Measurements from ENCODE around the gene SCFD2. TPM values are rescaled to one million over a fixed set of nuclear protein-coding genes. Genes with fewer than 3 reads are reported as not detected.
"Not testable (repeated sequence)": the region's sequence is repeated elsewhere in the genome, so short reads cannot be mapped to it uniquely, and the experiment has no call there.

Gene SCFD2
- total and polyA plus RNA-seq, 9 donors: 9.4 to 14.8 (median 11.3) TPM

DNA sequence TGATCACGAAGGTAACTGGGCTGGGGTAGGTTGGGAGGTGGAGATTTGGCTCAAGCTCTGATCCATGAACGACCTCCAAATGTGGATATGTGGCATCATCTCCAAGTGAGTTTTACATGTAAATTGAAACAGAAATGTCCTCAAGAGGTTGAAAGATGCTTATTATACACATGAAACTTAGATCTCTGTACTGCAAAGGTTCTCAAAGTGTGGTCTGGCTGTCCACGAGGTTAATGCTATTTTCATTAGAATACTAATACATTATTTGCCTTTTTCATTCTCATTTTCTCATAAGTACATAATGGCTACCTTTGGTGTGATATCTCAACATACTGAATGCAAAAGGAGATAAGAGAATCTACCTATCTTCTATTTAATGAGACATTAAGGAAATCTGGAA lies 305.6 kb downstream of the SCFD2 start:
- Histone ChIP-seq H3K9me3 (replicated peaks; ENCODE audit: control insufficient read depth, low read depth, low read length) (no peaks in the 10 kb centered on the region), H3K36me3 (ENCODE audit: control insufficient read depth, insufficient read depth, low read length) (no peaks in the 10 kb centered on the region), H3K27ac (ENCODE audit: low read length) (no peak overlapping the region), H3K4me3 (ENCODE audit: low read length) (no peak overlapping the region), H3K27me3 (ENCODE audit: control insufficient read depth, insufficient read depth, low read length) (no peaks in the 10 kb centered on the region), H3K4me1 (ENCODE audit: control insufficient read depth, insufficient read depth, low read length) (no peaks in the 10 kb centered on the region)
- DNase-seq: no peak
- no CpG with 5 or more reads among the region's 3 CpGs for WGBS (ENCODE audit: insufficient coverage)

DNA sequence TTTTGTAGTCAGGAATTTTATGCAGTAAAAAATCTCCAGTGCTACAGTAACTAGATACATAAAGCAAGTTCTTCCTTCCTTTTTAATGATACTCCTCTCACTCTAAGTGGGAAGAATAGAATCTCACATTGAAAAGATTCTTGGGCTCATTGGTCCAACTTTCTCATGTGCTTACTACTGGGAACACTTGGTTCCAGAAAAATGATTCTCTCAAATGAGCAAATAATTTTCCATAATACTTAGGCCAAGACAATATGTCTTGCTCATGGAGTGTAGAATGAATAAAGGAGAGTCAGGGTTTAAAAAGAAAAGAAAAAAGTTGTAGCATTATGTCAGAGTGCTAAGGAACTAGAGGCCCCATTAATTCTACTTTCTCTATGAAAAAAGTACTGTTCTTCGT lies 306.0 kb downstream of the SCFD2 start:
- peak overlapping the region; percentile 40 for H3K27ac ChIP-seq (ENCODE audit: low read length)
- peaks cover 2% of the 10 kb centered on the region for H3K4me1 ChIP-seq (ENCODE audit: control insufficient read depth, insufficient read depth, low read length)
- no CpG with 5 or more reads among the region's 1 CpG for WGBS (ENCODE audit: insufficient coverage)

DNA sequence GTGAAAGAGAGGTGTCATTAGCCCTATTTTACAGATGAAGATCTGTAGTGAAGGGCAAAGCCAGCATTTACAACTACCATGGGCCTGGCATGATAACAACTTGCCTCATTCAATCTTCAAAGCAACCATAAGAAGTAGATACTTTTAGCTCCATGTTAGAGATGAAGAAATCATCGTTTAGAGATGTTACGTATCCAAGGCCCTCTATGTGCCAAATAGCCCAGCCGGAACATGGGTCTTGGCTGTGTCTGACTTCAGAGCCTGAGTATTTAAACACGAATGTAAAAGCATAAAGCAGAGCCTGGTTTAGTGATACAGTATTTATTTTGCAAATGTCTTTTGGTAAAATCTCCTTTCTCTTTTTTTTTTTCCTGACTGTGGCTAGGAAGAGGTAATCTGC lies 306.6 kb downstream of the SCFD2 start:
- H3K9me3 ChIP-seq (replicated peaks; ENCODE audit: control insufficient read depth, low read depth, low read length): no peaks in the 10 kb centered on the region
- no peak overlapping the region for H3K4me3 ChIP-seq (ENCODE audit: low read length)
- peaks cover 2% of the 10 kb centered on the region for H3K4me1 ChIP-seq (ENCODE audit: control insufficient read depth, insufficient read depth, low read length)
- DNase-seq: peak; percentile 73
- H3K27ac ChIP-seq (ENCODE audit: low read length): peak overlapping the region; percentile 1
- H3K36me3 ChIP-seq (ENCODE audit: control insufficient read depth, insufficient read depth, low read length): no peaks in the 10 kb centered on the region
- 28% methylated on average over 2 of the region's 4 CpGs for WGBS (ENCODE audit: insufficient coverage)
- H3K27me3 ChIP-seq (ENCODE audit: control insufficient read depth, insufficient read depth, low read length): no peaks in the 10 kb centered on the region

More for the DNA sequence above, 306.0 kb downstream of the SCFD2 start:
- Histone ChIP-seq H3K9me3 (replicated peaks; ENCODE audit: control insufficient read depth, low read depth, low read length) (no peaks in the 10 kb centered on the region), H3K27me3 (ENCODE audit: control insufficient read depth, insufficient read depth, low read length) (no peaks in the 10 kb centered on the region), H3K4me3 (ENCODE audit: low read length) (no peak overlapping the region), H3K36me3 (ENCODE audit: control insufficient read depth, insufficient read depth, low read length) (no peaks in the 10 kb centered on the region)
- DNase-seq: peak; percentile 85

DNA sequence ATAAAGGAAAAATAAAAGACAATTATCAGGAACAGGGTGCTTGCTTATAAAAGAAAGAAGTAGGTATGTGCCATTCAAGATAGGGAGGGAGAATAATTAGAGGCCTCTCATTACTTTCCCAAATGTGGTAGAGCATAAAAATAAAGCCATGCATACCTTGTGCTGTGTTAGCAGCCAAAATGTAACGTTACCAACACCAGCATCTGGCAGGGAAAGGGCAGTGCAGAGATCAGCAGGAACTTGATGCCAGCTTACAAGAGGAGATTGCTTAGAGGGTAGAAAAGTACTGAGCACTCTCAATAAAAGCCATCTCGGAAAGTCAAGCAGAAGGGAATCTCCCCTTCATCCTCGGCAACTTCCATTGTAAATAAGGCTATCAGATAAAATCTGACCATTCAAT lies 308.2 kb downstream of the SCFD2 start:
- Histone ChIP-seq H3K9me3 (replicated peaks; ENCODE audit: control insufficient read depth, low read depth, low read length) (no peaks in the 10 kb centered on the region), H3K27me3 (ENCODE audit: control insufficient read depth, insufficient read depth, low read length) (no peaks in the 10 kb centered on the region), H3K4me1 (ENCODE audit: control insufficient read depth, insufficient read depth, low read length) (peaks cover 2% of the 10 kb centered on the region), H3K27ac (ENCODE audit: low read length) (no peak overlapping the region), H3K4me3 (ENCODE audit: low read length) (no peak overlapping the region), H3K36me3 (ENCODE audit: control insufficient read depth, insufficient read depth, low read length) (no peaks in the 10 kb centered on the region)
- DNase-seq: no peak
- no CpG with 5 or more reads among the region's 3 CpGs for WGBS (ENCODE audit: insufficient coverage)

DNA sequence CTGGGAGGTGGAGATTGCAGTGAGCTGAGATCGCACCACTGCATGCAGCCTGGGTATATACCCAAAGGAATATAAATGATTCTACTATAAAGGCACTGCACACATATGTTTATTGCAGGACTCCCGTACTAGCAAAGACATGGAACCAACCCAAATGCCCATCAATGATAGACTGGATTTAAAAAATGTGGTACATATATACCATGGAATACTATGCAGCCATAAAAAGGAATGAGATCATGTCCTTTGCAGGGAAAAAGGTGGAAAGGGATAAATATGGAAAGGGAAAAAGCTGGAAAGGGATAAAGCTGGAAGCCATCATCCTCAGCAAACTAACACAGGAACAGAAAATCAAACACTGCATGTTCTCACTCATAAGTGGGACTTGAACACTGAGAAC lies 308.8 kb downstream of the SCFD2 start:
- not testable (repeated sequence) for H3K27me3 ChIP-seq (ENCODE audit: control insufficient read depth, insufficient read depth, low read length); H3K4me3 ChIP-seq (ENCODE audit: low read length); H3K9me3 ChIP-seq (replicated peaks; ENCODE audit: control insufficient read depth, low read depth, low read length); H3K4me1 ChIP-seq (ENCODE audit: control insufficient read depth, insufficient read depth, low read length); DNase-seq; H3K27ac ChIP-seq (ENCODE audit: low read length); H3K36me3 ChIP-seq (ENCODE audit: control insufficient read depth, insufficient read depth, low read length)
- no CpG with 5 or more reads among the region's 2 CpGs for WGBS (ENCODE audit: insufficient coverage)

DNA sequence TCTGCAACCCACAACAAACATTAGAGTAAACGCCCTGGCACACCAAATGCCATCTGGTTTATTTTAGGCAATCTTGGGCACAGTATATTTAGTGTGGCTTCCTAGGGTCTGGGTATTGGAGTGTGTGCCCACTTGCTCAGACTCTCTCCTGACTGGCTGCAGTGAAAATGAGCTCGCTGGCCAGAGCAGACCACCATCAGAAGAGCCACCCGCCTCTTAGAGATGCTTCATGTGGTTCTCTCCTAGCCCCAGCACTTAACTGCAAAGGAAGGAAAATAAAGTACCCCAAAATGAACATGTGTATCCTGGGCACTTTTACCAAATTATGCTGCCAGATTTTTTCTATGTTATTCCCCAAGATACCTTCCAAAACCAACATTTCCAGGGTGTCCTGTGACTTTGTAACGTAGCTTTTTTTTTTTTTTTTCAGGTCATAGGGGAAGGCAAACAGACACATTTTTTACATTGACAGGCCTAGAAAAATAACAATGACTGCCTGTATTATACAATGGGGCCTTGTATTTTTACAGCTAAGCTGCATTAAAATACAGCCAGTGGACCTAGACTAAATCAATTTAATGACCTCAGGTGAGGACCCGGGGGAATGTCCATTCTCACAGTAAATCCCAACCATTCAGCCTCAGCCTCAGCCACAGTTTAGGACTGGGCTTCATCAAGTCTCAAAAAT lies 310.0 kb downstream of the SCFD2 start:
- WGBS (ENCODE audit: insufficient coverage): 90% methylated on average over 2 of the region's 5 CpGs
- H3K9me3 ChIP-seq (replicated peaks; ENCODE audit: control insufficient read depth, low read depth, low read length): no peaks in the 10 kb centered on the region

DNA sequence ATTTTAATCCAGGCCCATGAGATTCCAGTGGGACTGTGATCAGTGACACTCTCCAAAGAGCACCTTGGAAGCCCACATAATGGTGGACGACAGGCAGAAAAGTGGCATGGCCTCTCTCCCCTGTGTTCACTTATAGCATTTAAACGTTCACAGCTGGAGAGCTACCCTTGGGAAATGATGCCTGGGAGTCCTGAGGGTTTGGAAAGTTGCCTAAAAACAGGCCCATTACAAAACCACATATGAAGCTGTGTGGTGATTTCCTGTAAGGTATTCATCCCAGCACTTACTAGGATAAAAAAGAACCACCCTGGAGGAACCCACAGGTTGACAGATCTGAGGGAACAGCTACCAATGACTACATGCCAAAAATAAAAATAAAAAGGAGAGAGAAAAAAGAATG lies 310.6 kb downstream of the SCFD2 start:
- no peaks in the 10 kb centered on the region for H3K9me3 ChIP-seq (replicated peaks; ENCODE audit: control insufficient read depth, low read depth, low read length)
- H3K27ac ChIP-seq (ENCODE audit: low read length): no peak overlapping the region
- peaks cover 2% of the 10 kb centered on the region for H3K4me1 ChIP-seq (ENCODE audit: control insufficient read depth, insufficient read depth, low read length)
- WGBS (ENCODE audit: insufficient coverage): no CpG with 5 or more reads among the region's 2 CpGs
- no peak overlapping the region for H3K4me3 ChIP-seq (ENCODE audit: low read length)
- DNase-seq: no peak
- no peaks in the 10 kb centered on the region for H3K36me3 ChIP-seq (ENCODE audit: control insufficient read depth, insufficient read depth, low read length)
- no peaks in the 10 kb centered on the region for H3K27me3 ChIP-seq (ENCODE audit: control insufficient read depth, insufficient read depth, low read length)

More for the DNA sequence above, 310.0 kb downstream of the SCFD2 start:
- Histone ChIP-seq H3K4me3 (ENCODE audit: low read length) (no peak overlapping the region), H3K27ac (ENCODE audit: low read length) (no peak overlapping the region), H3K4me1 (ENCODE audit: control insufficient read depth, insufficient read depth, low read length) (peaks cover 2% of the 10 kb centered on the region), H3K36me3 (ENCODE audit: control insufficient read depth, insufficient read depth, low read length) (no peaks in the 10 kb centered on the region), H3K27me3 (ENCODE audit: control insufficient read depth, insufficient read depth, low read length) (no peaks in the 10 kb centered on the region)
- no peak for DNase-seq

DNA sequence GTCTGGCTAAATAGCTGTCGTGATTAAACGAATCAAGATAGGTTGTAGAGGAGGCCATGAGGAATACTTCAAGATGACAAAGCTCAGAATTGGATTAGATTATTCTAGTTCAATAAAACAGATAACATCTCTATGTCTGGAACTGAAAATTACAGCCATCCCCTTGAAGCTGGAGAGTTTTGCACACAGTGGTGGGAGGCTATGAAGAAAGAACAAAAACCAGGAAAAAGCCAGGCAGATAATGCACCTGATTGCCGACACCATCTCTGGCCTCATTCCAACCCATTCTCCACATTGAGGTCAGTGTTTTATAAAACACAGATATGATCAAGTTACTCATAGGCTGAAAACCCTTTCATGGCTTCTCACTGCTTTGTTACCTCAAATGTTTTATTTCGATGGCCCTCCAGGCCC lies 315.5 kb downstream of the SCFD2 start:
- H3K27me3 ChIP-seq (ENCODE audit: control insufficient read depth, insufficient read depth, low read length): no peaks in the 10 kb centered on the region
- no peaks in the 10 kb centered on the region for H3K9me3 ChIP-seq (replicated peaks; ENCODE audit: control insufficient read depth, low read depth, low read length)
- no peaks in the 10 kb centered on the region for H3K36me3 ChIP-seq (ENCODE audit: control insufficient read depth, insufficient read depth, low read length)
- no peak overlapping the region for H3K27ac ChIP-seq (ENCODE audit: low read length)
- no peak for DNase-seq
- no peak overlapping the region for H3K4me3 ChIP-seq (ENCODE audit: low read length)
- WGBS (ENCODE audit: insufficient coverage): 69% methylated on average over 1 of the region's 4 CpGs
- peaks cover 2% of the 10 kb centered on the region for H3K4me1 ChIP-seq (ENCODE audit: control insufficient read depth, insufficient read depth, low read length)

DNA sequence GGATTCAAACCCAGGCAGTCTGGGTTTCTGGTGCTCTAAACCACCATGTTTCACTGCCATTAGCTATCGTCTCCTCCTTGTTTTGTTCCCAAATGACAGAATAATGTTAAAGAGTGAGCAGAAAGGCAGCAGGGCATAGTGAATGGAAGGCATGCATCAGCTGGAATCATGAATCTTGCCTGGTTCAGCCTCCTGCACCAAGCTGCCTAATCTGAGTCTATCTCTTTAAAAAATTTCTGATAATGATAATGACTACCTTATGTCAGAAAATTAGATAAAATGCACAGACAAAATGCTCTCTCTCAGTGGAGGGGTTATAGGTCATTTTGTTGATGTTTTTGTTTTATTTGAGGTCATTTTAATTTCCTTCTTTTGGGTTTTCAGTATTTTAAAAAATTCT lies 316.3 kb downstream of the SCFD2 start:
- Histone ChIP-seq H3K36me3 (ENCODE audit: control insufficient read depth, insufficient read depth, low read length) (no peaks in the 10 kb centered on the region), H3K27ac (ENCODE audit: low read length) (no peak overlapping the region), H3K9me3 (replicated peaks; ENCODE audit: control insufficient read depth, low read depth, low read length) (no peaks in the 10 kb centered on the region), H3K4me3 (ENCODE audit: low read length) (no peak overlapping the region), H3K4me1 (ENCODE audit: control insufficient read depth, insufficient read depth, low read length) (no peaks in the 10 kb centered on the region), H3K27me3 (ENCODE audit: control insufficient read depth, insufficient read depth, low read length) (no peaks in the 10 kb centered on the region)
- no peak for DNase-seq
- no CpG with 5 or more reads among the region's 1 CpG for WGBS (ENCODE audit: insufficient coverage)

DNA sequence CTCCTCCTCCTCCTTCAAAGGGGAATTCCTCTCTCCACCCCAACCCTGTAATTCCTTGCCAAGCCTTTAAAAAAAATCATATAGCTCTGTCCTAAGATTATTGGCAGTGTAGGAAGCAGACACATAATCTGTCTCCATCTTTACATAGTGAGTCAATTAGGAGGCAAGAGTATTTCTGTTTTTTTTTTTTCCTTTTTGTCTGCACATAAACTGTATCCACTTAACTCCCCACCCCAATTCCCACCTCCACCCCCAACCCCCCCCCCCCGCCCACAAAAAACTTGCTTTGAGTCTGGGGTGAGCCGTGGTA lies 321.3 kb downstream of the SCFD2 start:
- no peak overlapping the region for H3K27ac ChIP-seq (ENCODE audit: low read length)
- H3K9me3 ChIP-seq (replicated peaks; ENCODE audit: control insufficient read depth, low read depth, low read length): no peaks in the 10 kb centered on the region
- H3K27me3 ChIP-seq (ENCODE audit: control insufficient read depth, insufficient read depth, low read length): no peaks in the 10 kb centered on the region
- H3K36me3 ChIP-seq (ENCODE audit: control insufficient read depth, insufficient read depth, low read length): no peaks in the 10 kb centered on the region
- DNase-seq: no peak
- WGBS (ENCODE audit: insufficient coverage): no CpG with 5 or more reads among the region's 2 CpGs
- no peak overlapping the region for H3K4me3 ChIP-seq (ENCODE audit: low read length)
- peaks cover 4% of the 10 kb centered on the region for H3K4me1 ChIP-seq (ENCODE audit: control insufficient read depth, insufficient read depth, low read length)

All from muscle of leg (tissue), 11 donors.